ENCODE measurements around the gene CCDC167. TPM values are rescaled to one million over a fixed set of nuclear protein-coding genes. Genes with fewer than 3 reads are reported as not detected.

The CCDC167 gene
- polyA plus RNA-seq, 1 donor from 2014 or later: 207 TPM

DNA sequence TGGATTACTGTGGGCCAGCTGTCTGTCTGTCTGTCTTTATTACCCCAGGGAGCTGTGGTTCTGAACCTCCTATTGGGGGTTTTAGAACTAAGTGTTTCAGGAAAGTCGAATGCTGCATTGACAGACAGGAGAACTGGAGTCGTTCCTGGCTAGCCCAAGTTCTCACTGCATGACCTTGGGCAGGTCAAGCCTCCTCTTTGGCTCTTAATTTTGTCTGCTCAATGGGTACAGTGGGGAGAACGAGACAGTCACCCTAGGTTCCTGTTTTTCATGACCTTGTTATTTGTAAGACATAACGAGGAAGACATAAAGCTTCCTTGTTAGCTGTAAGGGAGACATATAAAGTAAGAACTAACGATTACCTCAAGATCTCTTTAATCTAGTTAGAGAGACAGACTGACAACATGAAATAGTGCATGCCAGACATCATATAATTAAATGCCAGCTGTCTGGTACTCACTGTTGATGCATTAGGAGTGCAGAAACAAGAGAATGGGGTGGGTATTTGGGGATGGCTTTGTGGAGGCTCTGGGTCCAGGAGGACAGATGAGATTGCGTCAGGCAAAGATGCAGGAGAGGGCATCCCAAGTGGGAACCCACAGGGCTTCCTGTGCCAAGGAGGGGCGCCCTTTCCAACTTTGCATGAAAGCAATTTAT is 3.7 kb upstream of the CCDC167 start:
- Histone ChIP-seq H3K4me2 (ENCODE audit: low read length) (no peak overlapping the region), H3K79me2 (replicated peaks; ENCODE audit: insufficient read depth, low read length) (peaks cover 10% of the 10 kb centered on the region), H3K9me2 (ENCODE audit: insufficient read depth, low read length) (no peaks in the 10 kb centered on the region), H4K20me1 (ENCODE audit: insufficient read depth) (no peaks in the 10 kb centered on the region), H2AFZ (ENCODE audit: low read depth, low read length) (no peak overlapping the region), H3F3A (ENCODE audit: insufficient read depth, low read length, poor library complexity, severe bottlenecking) (no peaks in the 10 kb centered on the region), H3K4me3 (ENCODE audit: low read length) (no peak overlapping the region), H3K9me3 (ENCODE audit: low read length) (no peaks in the 10 kb centered on the region), H3K27ac (ENCODE audit: low read length) (no peak overlapping the region), H3K36me3 (ENCODE audit: insufficient read depth, low read length) (no peaks in the 10 kb centered on the region), H3K27me3 (ENCODE audit: insufficient read depth, low read depth, low read length) (no peaks in the 10 kb centered on the region), H3K9ac (ENCODE audit: low read length) (no peak overlapping the region)
- TF ChIP-seq SMC3 (conservative IDR thresholded peaks at IDR 0.05; ENCODE audit: poor library complexity) (no peak), POLR2AphosphoS5 (IDR thresholded peaks at IDR 0.05) (no peak), TAF1 (IDR thresholded peaks at IDR 0.05; ENCODE audit: low read depth) (no peak), RAD21 (conservative IDR thresholded peaks at IDR 0.05) (no peak)

DNA sequence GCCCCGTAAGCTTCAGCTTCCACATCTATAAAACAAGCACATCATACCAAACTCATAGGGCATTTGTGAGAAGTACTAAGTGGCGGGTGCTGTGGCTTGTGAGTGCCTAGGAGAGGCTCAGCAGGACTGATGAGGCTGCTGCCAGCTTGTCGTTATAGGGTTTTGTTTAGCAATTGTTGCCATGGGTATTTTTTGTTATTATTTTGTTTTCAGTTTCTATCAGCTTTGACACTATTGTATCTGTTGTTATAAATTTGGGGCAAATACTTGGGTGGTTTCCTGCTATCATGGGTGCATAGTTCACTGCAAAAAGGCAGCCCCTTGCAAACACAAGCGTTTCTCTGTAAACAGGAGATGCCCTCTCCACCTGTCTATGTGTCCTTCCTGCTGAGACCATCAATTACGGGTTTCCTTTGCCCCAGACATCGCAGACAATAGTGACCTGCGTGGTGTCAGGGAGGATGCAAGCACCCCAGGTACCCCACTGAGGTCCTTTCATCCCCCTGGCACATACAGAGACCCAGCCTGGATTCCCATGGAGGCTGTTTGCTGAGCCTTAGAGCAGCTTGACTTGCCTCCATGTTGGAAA is 3.1 kb upstream of the CCDC167 start:
- no peaks in the 10 kb centered on the region for H3F3A ChIP-seq (ENCODE audit: insufficient read depth, low read length, poor library complexity, severe bottlenecking)
- no peaks in the 10 kb centered on the region for H3K36me3 ChIP-seq (ENCODE audit: insufficient read depth, low read length)
- H3K27me3 ChIP-seq (ENCODE audit: insufficient read depth, low read depth, low read length): no peaks in the 10 kb centered on the region
- no peak overlapping the region for H3K4me2 ChIP-seq (ENCODE audit: low read length)
- no peak overlapping the region for H3K4me3 ChIP-seq (ENCODE audit: low read length)
- no peaks in the 10 kb centered on the region for H3K9me3 ChIP-seq (ENCODE audit: low read length)
- no peaks in the 10 kb centered on the region for H3K9me2 ChIP-seq (ENCODE audit: insufficient read depth, low read length)
- H2AFZ ChIP-seq (ENCODE audit: low read depth, low read length): no peak overlapping the region
- TF ChIP-seq, protein P1, sequence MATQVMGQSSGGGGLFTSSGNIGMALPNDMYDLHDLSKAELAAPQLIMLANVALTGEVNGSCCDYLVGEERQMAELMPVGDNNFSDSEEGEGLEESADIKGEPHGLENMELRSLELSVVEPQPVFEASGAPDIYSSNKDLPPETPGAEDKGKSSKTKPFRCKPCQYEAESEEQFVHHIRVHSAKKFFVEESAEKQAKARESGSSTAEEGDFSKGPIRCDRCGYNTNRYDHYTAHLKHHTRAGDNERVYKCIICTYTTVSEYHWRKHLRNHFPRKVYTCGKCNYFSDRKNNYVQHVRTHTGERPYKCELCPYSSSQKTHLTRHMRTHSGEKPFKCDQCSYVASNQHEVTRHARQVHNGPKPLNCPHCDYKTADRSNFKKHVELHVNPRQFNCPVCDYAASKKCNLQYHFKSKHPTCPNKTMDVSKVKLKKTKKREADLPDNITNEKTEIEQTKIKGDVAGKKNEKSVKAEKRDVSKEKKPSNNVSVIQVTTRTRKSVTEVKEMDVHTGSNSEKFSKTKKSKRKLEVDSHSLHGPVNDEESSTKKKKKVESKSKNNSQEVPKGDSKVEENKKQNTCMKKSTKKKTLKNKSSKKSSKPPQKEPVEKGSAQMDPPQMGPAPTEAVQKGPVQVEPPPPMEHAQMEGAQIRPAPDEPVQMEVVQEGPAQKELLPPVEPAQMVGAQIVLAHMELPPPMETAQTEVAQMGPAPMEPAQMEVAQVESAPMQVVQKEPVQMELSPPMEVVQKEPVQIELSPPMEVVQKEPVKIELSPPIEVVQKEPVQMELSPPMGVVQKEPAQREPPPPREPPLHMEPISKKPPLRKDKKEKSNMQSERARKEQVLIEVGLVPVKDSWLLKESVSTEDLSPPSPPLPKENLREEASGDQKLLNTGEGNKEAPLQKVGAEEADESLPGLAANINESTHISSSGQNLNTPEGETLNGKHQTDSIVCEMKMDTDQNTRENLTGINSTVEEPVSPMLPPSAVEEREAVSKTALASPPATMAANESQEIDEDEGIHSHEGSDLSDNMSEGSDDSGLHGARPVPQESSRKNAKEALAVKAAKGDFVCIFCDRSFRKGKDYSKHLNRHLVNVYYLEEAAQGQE (IDR thresholded peaks at IDR 0.05; ENCODE audit: borderline replicate concordance): no peak
- TF ChIP-seq MXI1 (conservative IDR thresholded peaks at IDR 0.05; ENCODE audit: poor library complexity, severe bottlenecking) (no peak), TAF1 (IDR thresholded peaks at IDR 0.05; ENCODE audit: low read depth) (no peak), EZH2 (IDR thresholded peaks at IDR 0.05; ENCODE audit: borderline replicate concordance, insufficient read depth, low read length, poor library complexity, severe bottlenecking) (no peak), RAD21 (conservative IDR thresholded peaks at IDR 0.05) (no peak), EP300 (conservative IDR thresholded peaks at IDR 0.05; ENCODE audit: poor library complexity, severe bottlenecking) (no peak), SMC3 (conservative IDR thresholded peaks at IDR 0.05; ENCODE audit: poor library complexity) (no peak), POLR2AphosphoS5 (IDR thresholded peaks at IDR 0.05) (no peak)
- TF ChIP-seq, protein P2, sequence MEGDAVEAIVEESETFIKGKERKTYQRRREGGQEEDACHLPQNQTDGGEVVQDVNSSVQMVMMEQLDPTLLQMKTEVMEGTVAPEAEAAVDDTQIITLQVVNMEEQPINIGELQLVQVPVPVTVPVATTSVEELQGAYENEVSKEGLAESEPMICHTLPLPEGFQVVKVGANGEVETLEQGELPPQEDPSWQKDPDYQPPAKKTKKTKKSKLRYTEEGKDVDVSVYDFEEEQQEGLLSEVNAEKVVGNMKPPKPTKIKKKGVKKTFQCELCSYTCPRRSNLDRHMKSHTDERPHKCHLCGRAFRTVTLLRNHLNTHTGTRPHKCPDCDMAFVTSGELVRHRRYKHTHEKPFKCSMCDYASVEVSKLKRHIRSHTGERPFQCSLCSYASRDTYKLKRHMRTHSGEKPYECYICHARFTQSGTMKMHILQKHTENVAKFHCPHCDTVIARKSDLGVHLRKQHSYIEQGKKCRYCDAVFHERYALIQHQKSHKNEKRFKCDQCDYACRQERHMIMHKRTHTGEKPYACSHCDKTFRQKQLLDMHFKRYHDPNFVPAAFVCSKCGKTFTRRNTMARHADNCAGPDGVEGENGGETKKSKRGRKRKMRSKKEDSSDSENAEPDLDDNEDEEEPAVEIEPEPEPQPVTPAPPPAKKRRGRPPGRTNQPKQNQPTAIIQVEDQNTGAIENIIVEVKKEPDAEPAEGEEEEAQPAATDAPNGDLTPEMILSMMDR (IDR thresholded peaks at IDR 0.05; ENCODE audit: poor library complexity, severe bottlenecking): no peak
- H3K79me2 ChIP-seq (replicated peaks; ENCODE audit: insufficient read depth, low read length): peaks cover 10% of the 10 kb centered on the region
- no peak overlapping the region for H3K9ac ChIP-seq (ENCODE audit: low read length)
- H3K27ac ChIP-seq (ENCODE audit: low read length): no peak overlapping the region
- no peaks in the 10 kb centered on the region for H4K20me1 ChIP-seq (ENCODE audit: insufficient read depth)

Measured in neural cell (in vitro differentiated cells).